Eye (tissue), 1 donor: ENCODE results near the gene PIGV.
"Not testable (repeated sequence)": the region's sequence is repeated elsewhere in the genome, so short reads cannot be mapped to it uniquely, and the experiment has no call there.

Source experiments
- DNase-seq: peaks from one replicate; pipeline ENCODE4 v3.0.0-alpha.2; 2015

Gene PIGV

DNA sequence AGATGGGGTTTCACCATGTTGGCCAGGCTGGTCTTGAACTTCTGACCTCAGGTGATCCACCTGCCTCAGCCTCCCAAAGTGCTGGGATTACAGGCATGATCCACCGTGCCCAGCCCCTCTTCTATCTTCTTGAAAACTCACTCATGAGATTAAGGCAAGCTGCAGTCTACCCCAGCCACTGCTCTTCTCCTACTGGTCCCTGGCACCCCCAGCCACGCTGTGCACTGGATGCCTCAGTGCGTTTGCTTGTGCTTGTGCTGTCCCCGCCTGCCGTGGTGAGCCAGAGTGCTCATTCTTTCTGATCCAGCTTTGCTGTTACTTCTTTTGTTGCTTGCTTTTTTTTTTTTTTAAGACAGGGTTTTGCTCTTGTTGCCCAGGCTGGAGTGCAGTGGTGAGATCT, 49.9 kb downstream of the PIGV start:
- not testable (repeated sequence) for DNase-seq

- no peak for DNase-seq
These were observed 51.0 kb downstream of the PIGV start for GRCh38 chr1:26838474-26839338.

GRCh38 chr1:26839339-26839722, 51.6 kb downstream of the PIGV start:
- no peak for DNase-seq

DNA sequence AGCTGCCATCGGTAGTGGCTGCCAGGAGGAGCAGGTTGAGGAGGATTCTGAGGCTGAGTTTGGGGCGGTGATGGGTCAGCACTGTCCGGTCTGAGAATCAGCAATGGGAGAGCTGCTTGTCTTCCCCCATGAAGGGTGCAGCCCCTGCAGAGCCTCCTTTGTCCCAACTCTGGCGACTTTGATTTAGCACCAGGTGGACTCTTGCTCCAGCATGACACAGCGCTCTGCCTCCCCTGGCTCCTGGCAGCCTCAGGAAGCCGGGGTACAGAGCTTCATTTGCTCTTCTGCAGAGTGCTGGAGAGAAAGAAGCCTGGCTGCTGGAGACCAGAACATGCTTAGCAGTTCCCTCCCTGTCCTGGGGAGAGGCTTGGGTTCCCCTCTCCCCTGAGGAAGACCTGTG, 52.0 kb downstream of the PIGV start:
- DNase-seq: no peak

GRCh38 chr1:26844424-26845196, 56.9 kb downstream of the PIGV start:
- DNase-seq: no peak

DNA sequence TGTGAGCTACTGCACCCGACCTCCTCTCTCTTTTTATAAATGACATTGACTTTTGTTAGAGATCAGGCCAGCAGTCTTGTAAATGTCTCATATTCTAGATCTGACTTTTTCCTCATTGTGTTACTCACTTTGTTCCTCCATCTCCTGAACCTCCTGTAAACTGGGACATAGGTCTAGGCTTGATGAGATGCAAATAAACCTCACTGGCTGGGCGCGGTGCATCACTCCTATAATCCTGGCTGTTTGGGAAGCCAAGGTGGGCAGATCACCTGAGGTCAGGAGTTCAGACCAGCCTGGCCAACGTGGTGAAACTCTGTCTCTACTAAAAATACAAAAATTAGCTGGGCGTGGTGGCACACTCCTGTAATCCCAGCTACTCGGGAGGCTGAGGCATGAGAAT, 60.1 kb downstream of the PIGV start:
- DNase-seq: not testable (repeated sequence)
